VCaP (cell line): ENCODE data around the gene ZSCAN12.

Experiments
- H3K27ac ChIP-seq: fragments of 450-650 bp; 2 replicates; pipeline ENCODE4 v1.5.1; 2017
- TF ChIP-seq, protein P1 (sequence below): fragments of 450-650 bp; conservative IDR thresholded peaks from 2 replicates; pipeline ENCODE4 v1.5.1; 2017; ENCODE audit warnings: mild to moderate bottlenecking, moderate library complexity

ZSCAN12 gene

DNA sequence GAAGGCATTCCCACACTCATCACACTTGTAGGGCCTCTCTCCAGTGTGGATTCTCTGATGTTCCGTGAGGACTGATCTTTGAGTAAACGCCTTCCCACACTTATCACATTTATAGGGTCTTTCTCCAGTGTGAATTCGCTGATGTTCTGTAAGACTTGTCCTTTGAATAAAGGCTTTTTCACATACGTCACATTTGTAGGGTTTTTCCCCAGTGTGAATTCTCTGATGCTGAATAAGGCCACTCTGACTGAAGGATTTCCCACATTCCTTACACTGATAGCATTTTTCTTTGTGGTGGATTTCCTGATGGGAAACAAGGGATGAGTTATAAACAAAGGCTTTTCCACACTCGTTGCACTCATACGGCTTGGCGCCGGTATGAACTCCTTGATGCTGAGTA is 8.9 kb downstream of the ZSCAN12 start:
- TF ChIP-seq, protein P1, sequence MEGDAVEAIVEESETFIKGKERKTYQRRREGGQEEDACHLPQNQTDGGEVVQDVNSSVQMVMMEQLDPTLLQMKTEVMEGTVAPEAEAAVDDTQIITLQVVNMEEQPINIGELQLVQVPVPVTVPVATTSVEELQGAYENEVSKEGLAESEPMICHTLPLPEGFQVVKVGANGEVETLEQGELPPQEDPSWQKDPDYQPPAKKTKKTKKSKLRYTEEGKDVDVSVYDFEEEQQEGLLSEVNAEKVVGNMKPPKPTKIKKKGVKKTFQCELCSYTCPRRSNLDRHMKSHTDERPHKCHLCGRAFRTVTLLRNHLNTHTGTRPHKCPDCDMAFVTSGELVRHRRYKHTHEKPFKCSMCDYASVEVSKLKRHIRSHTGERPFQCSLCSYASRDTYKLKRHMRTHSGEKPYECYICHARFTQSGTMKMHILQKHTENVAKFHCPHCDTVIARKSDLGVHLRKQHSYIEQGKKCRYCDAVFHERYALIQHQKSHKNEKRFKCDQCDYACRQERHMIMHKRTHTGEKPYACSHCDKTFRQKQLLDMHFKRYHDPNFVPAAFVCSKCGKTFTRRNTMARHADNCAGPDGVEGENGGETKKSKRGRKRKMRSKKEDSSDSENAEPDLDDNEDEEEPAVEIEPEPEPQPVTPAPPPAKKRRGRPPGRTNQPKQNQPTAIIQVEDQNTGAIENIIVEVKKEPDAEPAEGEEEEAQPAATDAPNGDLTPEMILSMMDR, result no peak
- no peak overlapping the region for H3K27ac ChIP-seq

DNA sequence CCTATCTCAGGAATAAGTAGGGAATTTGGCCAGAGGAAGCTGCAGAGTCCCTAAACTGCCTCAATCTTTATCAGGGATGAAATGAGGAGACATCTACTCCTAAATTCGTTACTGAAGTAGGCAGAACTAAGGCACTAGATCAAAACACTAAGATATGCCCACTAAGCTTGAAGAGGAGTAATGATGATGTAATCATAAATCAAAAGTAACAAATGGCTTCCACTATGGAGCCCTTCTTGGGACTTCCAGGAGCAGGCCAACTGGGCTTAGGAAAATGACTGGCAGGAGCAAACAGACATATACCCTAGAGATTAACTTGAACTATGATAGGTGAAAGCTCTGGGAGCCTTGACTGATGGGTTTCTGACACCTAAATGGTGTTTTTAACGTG is 15.4 kb downstream of the ZSCAN12 start:
- TF ChIP-seq, protein P1, result no peak
- peak overlapping the region; percentile 81 for H3K27ac ChIP-seq

DNA sequence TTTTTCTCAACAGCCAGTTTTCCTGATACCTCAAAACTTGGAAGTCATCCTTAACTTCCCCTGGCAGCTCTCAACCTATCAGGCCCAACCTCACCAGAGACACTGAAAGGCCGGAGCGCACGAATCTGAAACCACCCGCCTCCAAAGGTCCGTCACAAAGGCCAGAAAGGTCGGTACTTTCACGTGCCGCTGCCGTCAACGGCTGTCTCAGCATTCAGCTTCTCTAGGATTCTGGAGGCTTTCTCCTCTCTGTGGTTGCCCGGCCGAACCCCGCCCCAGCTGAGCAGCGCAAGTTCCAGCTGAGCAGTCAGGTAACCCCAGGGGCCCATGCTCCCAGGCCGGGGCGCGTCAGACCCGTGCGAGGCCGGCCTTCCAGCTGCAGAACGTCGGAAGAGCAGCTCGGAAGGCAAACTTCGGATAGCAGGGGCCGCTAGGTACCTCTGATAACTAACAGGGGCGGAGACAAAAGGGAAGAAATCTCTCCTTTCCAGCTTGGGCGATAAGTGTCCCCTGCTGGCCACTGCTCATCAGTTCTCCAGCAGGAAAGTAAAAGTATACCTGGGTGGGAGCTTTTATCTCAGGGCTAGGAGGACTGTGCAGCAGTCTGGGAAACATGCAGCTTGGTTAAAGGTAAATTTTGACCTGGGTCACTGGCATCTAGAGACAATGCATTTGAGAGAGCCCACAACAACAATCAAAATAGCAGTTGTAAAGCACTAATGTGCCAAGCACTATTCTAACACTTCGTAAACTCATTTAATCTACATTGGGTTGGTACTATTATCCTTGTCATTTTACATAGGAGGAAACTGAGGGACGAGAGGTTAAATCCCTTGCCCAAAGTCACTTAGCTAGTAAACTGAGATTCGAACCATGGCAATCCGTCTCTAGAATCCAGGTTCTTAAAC is 16.1 kb downstream of the ZSCAN12 start:
- TF ChIP-seq, protein P1, result peak; percentile 93
- peak overlapping the region; percentile 81 for H3K27ac ChIP-seq

DNA sequence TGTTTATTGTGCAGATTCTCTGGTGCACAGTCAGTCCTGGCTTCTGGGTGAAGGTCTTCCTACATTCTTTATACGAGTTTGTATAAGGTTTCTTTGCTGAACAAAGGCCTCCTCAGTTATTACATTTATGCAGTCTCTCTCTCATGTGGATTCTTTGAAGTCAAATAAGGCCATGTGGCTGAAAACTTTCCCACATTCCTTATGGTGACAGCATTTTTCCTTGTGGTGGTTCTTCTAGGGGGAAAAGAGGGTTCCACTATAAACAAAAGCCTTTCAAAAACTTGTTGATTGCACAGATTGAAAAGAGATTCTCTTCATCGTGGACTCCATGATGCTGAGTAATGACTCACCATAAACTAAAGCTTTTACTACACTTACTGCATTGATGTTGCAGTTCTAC is 19.2 kb downstream of the ZSCAN12 start:
- TF ChIP-seq, protein P1, result no peak

DNA sequence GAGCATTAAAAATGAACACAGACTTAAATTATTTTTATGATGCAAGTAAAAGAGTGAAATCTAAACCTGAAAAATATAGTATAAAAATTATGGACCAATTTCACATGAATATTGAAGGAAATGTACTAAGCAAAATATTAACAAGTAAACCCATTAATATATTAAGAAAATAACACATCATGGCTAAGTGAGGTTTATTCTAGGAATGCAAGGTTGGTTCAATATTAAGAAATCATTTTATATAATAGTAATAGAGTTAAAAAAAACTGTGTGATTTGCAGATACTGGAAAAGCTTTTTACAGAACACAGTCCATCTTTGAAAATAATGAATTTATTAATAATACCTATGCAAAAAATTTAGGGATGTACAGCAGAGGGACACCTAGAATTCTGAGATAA is 20.9 kb downstream of the ZSCAN12 start:
- TF ChIP-seq, protein P1, result no peak
- no peak overlapping the region for H3K27ac ChIP-seq

More for the DNA sequence above, 19.2 kb downstream of the ZSCAN12 start:
- peak overlapping the region; percentile 81 for H3K27ac ChIP-seq

DNA sequence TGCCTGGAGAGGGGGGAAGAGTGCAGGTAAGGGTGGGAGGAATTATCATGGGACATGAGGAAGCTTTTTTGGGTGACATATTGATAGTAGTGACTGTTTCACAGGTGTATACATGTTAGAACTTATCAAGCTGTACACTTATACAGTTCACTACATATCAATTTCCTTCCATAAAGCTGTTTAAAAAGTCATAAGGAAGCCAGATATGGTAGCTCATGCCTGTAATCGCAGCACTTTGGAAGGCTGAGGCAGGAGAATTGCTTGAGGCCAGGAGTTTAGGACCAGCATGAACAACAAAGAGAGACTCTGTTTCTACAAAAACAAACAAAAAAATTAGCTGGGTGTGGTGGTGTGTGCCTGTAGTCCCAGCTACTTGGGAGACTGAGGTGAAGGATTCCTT is 21.7 kb downstream of the ZSCAN12 start:
- H3K27ac ChIP-seq, result no peak overlapping the region
- TF ChIP-seq, protein P1, result no peak

DNA sequence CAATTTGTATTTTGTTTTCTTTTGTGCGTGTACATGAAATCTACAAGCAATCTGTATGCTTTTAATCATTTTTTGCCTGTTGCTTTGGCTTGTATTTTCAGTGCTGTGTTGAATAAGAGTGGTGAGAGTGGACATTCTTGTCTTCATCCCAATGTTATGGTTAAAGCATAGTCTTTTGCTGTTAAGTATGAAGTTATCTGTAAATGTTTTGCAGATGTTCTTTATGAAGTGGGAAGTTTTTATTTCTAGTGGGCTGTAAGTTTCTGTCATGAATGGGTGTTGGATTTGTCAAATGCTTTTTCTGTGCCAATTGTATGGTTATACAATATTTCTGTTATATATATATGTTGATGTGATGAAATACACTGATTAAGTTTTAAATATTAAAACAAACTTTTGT is 25.6 kb downstream of the ZSCAN12 start:
- H3K27ac ChIP-seq, result no peak overlapping the region
- TF ChIP-seq, protein P1, result no peak
